Trophoblast cell (in vitro differentiated cells and primary cell): Measurements from ENCODE around the gene NOS1AP.

Experiments
- DNase-seq, 2 donors: peaks; one replicate each; pipeline ENCODE4 v3.0.0-alpha.2; 2016
- H2AFZ ChIP-seq: 2 replicates; pipeline ENCODE4 v1.6.1; 2013; ENCODE audit warnings: low read length, moderate library complexity, mild to moderate bottlenecking; ENCODE audit not compliant: insufficient read depth, poor library complexity
- H2AK5ac ChIP-seq: 2 replicates; pipeline ENCODE4 v1.6.1; 2013; ENCODE audit warnings: mild to moderate bottlenecking, low read length
- H2BK120ac ChIP-seq: 2 replicates; pipeline ENCODE4 v1.6.1; 2013; ENCODE audit warnings: low read length, mild to moderate bottlenecking, moderate library complexity; ENCODE audit not compliant: insufficient read depth, poor library complexity
- H2BK12ac ChIP-seq: 2 replicates; pipeline ENCODE4 v1.6.1; 2013; ENCODE audit warnings: mild to moderate bottlenecking, low read length, moderate library complexity
- H2BK5ac ChIP-seq: 2 replicates; pipeline ENCODE4 v1.6.1; 2013; ENCODE audit warnings: low read length, low read depth, moderate library complexity, mild to moderate bottlenecking; ENCODE audit not compliant: poor library complexity
- H3K14ac ChIP-seq: 2 replicates; pipeline ENCODE4 v1.6.1; 2013; ENCODE audit warnings: mild to moderate bottlenecking, low read length
- H3K18ac ChIP-seq: 2 replicates; pipeline ENCODE4 v1.6.1; 2013; ENCODE audit warnings: mild to moderate bottlenecking, low read length
- H3K23ac ChIP-seq: 2 replicates; pipeline ENCODE4 v1.6.1; 2013; ENCODE audit warnings: low read length
- H3K27ac ChIP-seq: 2 replicates; pipeline ENCODE4 v1.5.1; 2013; ENCODE audit warnings: low read depth, mild to moderate bottlenecking, inconsistent platforms, low read length, moderate library complexity
- H3K27me3 ChIP-seq: 2 replicates; pipeline ENCODE4 v1.6.1; 2013; ENCODE audit warnings: inconsistent platforms, mild to moderate bottlenecking, low read length, moderate library complexity; ENCODE audit not compliant: insufficient read depth
- H3K36me3 ChIP-seq, 2 experiments: 1 replicate in 1 of 2; 2 replicates in 1 of 2; pipeline ENCODE4 v1.6.1; 2013; ENCODE audit warnings: low read length in 2 of 2, mild to moderate bottlenecking in 2 of 2, moderate library complexity in 1 of 2; ENCODE audit not compliant: insufficient read depth in 2 of 2, control insufficient read depth in 1 of 2
- H3K4ac ChIP-seq: 2 replicates; pipeline ENCODE4 v1.6.1; 2013; ENCODE audit warnings: low read depth, mild to moderate bottlenecking, low read length, moderate library complexity
- H3K4me1 ChIP-seq, 2 experiments: 1 replicate in 1 of 2; 2 replicates in 1 of 2; pipeline ENCODE4 v1.6.1; 2013; ENCODE audit warnings: low read length in 2 of 2, mild to moderate bottlenecking in 2 of 2, moderate library complexity in 1 of 2; ENCODE audit not compliant: insufficient read depth in 2 of 2, control insufficient read depth in 1 of 2
- H3K4me2 ChIP-seq: 2 replicates; pipeline ENCODE4 v1.6.1; 2013; ENCODE audit warnings: inconsistent platforms, mild to moderate bottlenecking, low read length, moderate library complexity
- H3K4me3 ChIP-seq: 2 replicates; pipeline ENCODE4 v1.5.1; 2013; ENCODE audit warnings: mild to moderate bottlenecking, low read depth, low read length, inconsistent platforms
- H3K79me1 ChIP-seq: one replicate; pipeline ENCODE4 v1.6.1; 2013; ENCODE audit warnings: low read length
- H3K79me2 ChIP-seq: 2 replicates; pipeline ENCODE4 v1.6.1; 2013; ENCODE audit warnings: low read length, mild to moderate bottlenecking; ENCODE audit not compliant: control insufficient read depth, insufficient read depth, poor library complexity
- H3K9ac ChIP-seq: 2 replicates; pipeline ENCODE4 v1.6.1; 2013; ENCODE audit warnings: mild to moderate bottlenecking, low read length
- H3K9me3 ChIP-seq: 2 replicates; pipeline ENCODE4 v1.6.1; 2013; ENCODE audit warnings: low read depth, mild to moderate bottlenecking, control low read depth, inconsistent platforms, low read length; ENCODE audit not compliant: insufficient read depth
- H4K12ac ChIP-seq: 2 replicates; pipeline ENCODE4 v1.6.1; 2013; ENCODE audit warnings: low read depth, mild to moderate bottlenecking, low read length, moderate library complexity
- H4K8ac ChIP-seq: 2 replicates; pipeline ENCODE4 v1.6.1; 2013; ENCODE audit warnings: low read depth, mild to moderate bottlenecking, low read length, moderate library complexity
- H4K91ac ChIP-seq: one replicate; pipeline ENCODE4 v1.6.1; 2013; ENCODE audit warnings: low read depth, mild to moderate bottlenecking, low read length, moderate library complexity
- WGBS: extraction: QIAGEN DNeasy Blood & Tissue Kit; methylation state at CpG from one replicate; pipeline ENCODE4 v1.1.7; 2013; ENCODE audit warnings: missing lambda C conversion rate; ENCODE audit not compliant: insufficient read length, insufficient coverage; ENCODE audit errors: extremely low coverage; 5-methylcytosine and 5-hydroxymethylcytosine counted together

Gene NOS1AP

GRCh38 chr1:162336621-162337285 lies 267.3 kb downstream of the NOS1AP start:
- H3K23ac ChIP-seq, result no peak overlapping the region
- no peak overlapping the region for H3K4me2 ChIP-seq
- WGBS, result no CpG with 5 or more reads among the region's 7 CpGs
- no peak for DNase-seq
- no peak overlapping the region for H3K4ac ChIP-seq
- no peak overlapping the region for H3K4me3 ChIP-seq
- no peak overlapping the region for H2BK120ac ChIP-seq
- no peaks in the 10 kb centered on the region for H3K9me3 ChIP-seq
- H4K8ac ChIP-seq, result no peak overlapping the region
- H3K14ac ChIP-seq, result no peak overlapping the region
- H2AFZ ChIP-seq, result no peak overlapping the region
- no peak overlapping the region for H3K18ac ChIP-seq
- no peak overlapping the region for H3K9ac ChIP-seq
- no peak overlapping the region for H3K27ac ChIP-seq
- H3K79me2 ChIP-seq, result no peaks in the 10 kb centered on the region
- H3K27me3 ChIP-seq, result no peaks in the 10 kb centered on the region
- H4K12ac ChIP-seq, result no peak overlapping the region
- no peaks in the 10 kb centered on the region for H3K79me1 ChIP-seq
- H3K4me1 ChIP-seq, result no peaks in the 10 kb centered on the region
- H4K91ac ChIP-seq, result no peak overlapping the region
- no peak overlapping the region for H2BK12ac ChIP-seq
- H2AK5ac ChIP-seq, result no peak overlapping the region
- H3K36me3 ChIP-seq, result no peaks in the 10 kb centered on the region
- no peak overlapping the region for H2BK5ac ChIP-seq

- Histone ChIP-seq H3K4ac (no peak overlapping the region), H3K4me2 (no peak overlapping the region), H2AFZ (no peak overlapping the region), H2BK5ac (no peak overlapping the region), H4K91ac (no peak overlapping the region), H3K4me3 (no peak overlapping the region), H3K27ac (no peak overlapping the region), H4K12ac (no peak overlapping the region), H3K9ac (no peak overlapping the region), H3K23ac (no peak overlapping the region), H3K4me1 (peaks cover 0 to 4% of the 10 kb centered on the region in 2 experiments), H3K9me3 (peaks cover 4% of the 10 kb centered on the region), H3K79me2 (no peaks in the 10 kb centered on the region), H2BK12ac (no peak overlapping the region), H2AK5ac (no peak overlapping the region), H3K27me3 (no peaks in the 10 kb centered on the region), H3K79me1 (no peaks in the 10 kb centered on the region), H3K18ac (no peak overlapping the region), H4K8ac (no peak overlapping the region), H3K14ac (no peak overlapping the region), H2BK120ac (no peak overlapping the region), H3K36me3 (no peaks in the 10 kb centered on the region)
- DNase-seq, result no peak
- WGBS, result no CpG with 5 or more reads among the region's 1 CpG
Measured at GRCh38 chr1:162342452-162342983, 273.0 kb downstream of the NOS1AP start.

GRCh38 chr1:162343470-162343869 lies 274.0 kb downstream of the NOS1AP start:
- WGBS, result no CpG with 5 or more reads among the region's 5 CpGs

GRCh38 chr1:162347281-162347680 lies 277.8 kb downstream of the NOS1AP start:
- no peak overlapping the region for H3K4ac ChIP-seq
- peaks cover 5 to 13% of the 10 kb centered on the region in 2 experiments for H3K4me1 ChIP-seq
- no peaks in the 10 kb centered on the region for H3K36me3 ChIP-seq
- no peak overlapping the region for H3K18ac ChIP-seq
- H4K12ac ChIP-seq, result no peak overlapping the region
- H3K4me2 ChIP-seq, result no peak overlapping the region
- no peak overlapping the region for H4K8ac ChIP-seq
- H2BK12ac ChIP-seq, result no peak overlapping the region
- H3K27ac ChIP-seq, result no peak overlapping the region
- H3K9me3 ChIP-seq, result peaks cover 4% of the 10 kb centered on the region
- no peaks in the 10 kb centered on the region for H3K79me2 ChIP-seq
- no peak overlapping the region for H2BK5ac ChIP-seq
- H3K9ac ChIP-seq, result no peak overlapping the region
- H4K91ac ChIP-seq, result no peak overlapping the region
- no peaks in the 10 kb centered on the region for H3K27me3 ChIP-seq
- WGBS, result no CpG with 5 or more reads among the region's 3 CpGs
- peak; percentile 49 to 73 for DNase-seq
- H3K4me3 ChIP-seq, result no peak overlapping the region
- no peak overlapping the region for H3K14ac ChIP-seq
- H2BK120ac ChIP-seq, result no peak overlapping the region
- peaks cover 4% of the 10 kb centered on the region for H3K79me1 ChIP-seq
- H2AK5ac ChIP-seq, result no peak overlapping the region
- no peak overlapping the region for H3K23ac ChIP-seq
- H2AFZ ChIP-seq, result no peak overlapping the region

More at GRCh38 chr1:162343470-162343869, 274.0 kb downstream of the NOS1AP start:
- H4K8ac ChIP-seq, result no peak overlapping the region
- H3K4me2 ChIP-seq, result no peak overlapping the region
- DNase-seq, result no peak
- no peak overlapping the region for H3K23ac ChIP-seq
- no peak overlapping the region for H4K12ac ChIP-seq
- H2BK120ac ChIP-seq, result no peak overlapping the region
- H3K18ac ChIP-seq, result no peak overlapping the region
- no peak overlapping the region for H3K4ac ChIP-seq
- no peak overlapping the region for H3K9ac ChIP-seq
- H3K36me3 ChIP-seq, result no peaks in the 10 kb centered on the region
- no peak overlapping the region for H2AK5ac ChIP-seq
- H4K91ac ChIP-seq, result no peak overlapping the region
- no peak overlapping the region for H2BK12ac ChIP-seq
- H3K9me3 ChIP-seq, result peaks cover 4% of the 10 kb centered on the region
- H3K79me2 ChIP-seq, result no peaks in the 10 kb centered on the region
- peaks cover 0 to 6% of the 10 kb centered on the region in 2 experiments for H3K4me1 ChIP-seq
- no peak overlapping the region for H3K27ac ChIP-seq
- H3K14ac ChIP-seq, result no peak overlapping the region
- H3K79me1 ChIP-seq, result no peaks in the 10 kb centered on the region
- no peaks in the 10 kb centered on the region for H3K27me3 ChIP-seq
- no peak overlapping the region for H2AFZ ChIP-seq
- no peak overlapping the region for H3K4me3 ChIP-seq
- H2BK5ac ChIP-seq, result no peak overlapping the region
